ENCODE results near the gene ERLEC1.

- TF ChIP-seq POLR2A (IDR thresholded peaks at IDR 0.05; ENCODE audit: low read length), result no peak
- TF ChIP-seq GATA1 (IDR thresholded peaks at IDR 0.05; ENCODE audit: low read depth, low read length), result no peak
Measured at GRCh38 chr2:53865264-53865663, 78.4 kb downstream of the ERLEC1 start.

Measured in erythroblast (primary cell).